Tibial artery (tissue), 4 donors: ENCODE measurements around the gene VGLL3.

Experiments
- DNase-seq, 2 donors: peaks; one replicate each; pipeline ENCODE4 v3.0.0-alpha.2; 2019
- H3K27ac ChIP-seq, 2 donors: fragments of 200-600 bp; sonication (generic) in 1 of 2; 1 replicate in 1 of 2; 2 replicates in 1 of 2; pipeline ENCODE4 v1.5.1; 2018 to 2019; ENCODE audit warnings: mild to moderate bottlenecking in 1 of 2
- H3K27me3 ChIP-seq, 2 donors: fragments of 200-600 bp; sonication (generic) in 1 of 2; one replicate each; pipeline versions ENCODE4 v1.5.1 to v1.6.0; 2016 to 2019
- H3K36me3 ChIP-seq, 3 donors: fragments of 200-600 bp; sonication (generic) in 2 of 3; one replicate each; pipeline ENCODE4 v1.5.1; 2016 to 2019; ENCODE audit warnings: mild to moderate bottlenecking in 2 of 3
- H3K4me1 ChIP-seq, 4 donors: fragments of 200-600 bp; sonication (generic) in 2 of 4; 1 replicate in 3 of 4; 2 replicates in 1 of 4; pipeline ENCODE4 v1.5.1; 2016 to 2019
- H3K4me3 ChIP-seq, 2 donors: fragments of 200-600 bp; sonication (generic) in 1 of 2; 1 replicate in 1 of 2; 2 replicates in 1 of 2; pipeline ENCODE4 v1.5.1; 2018 to 2019; ENCODE audit warnings: mild to moderate bottlenecking in 2 of 2
- H3K9me3 ChIP-seq, 3 donors: fragments of 200-600 bp; sonication (generic) in 1 of 3; one replicate each; pipeline ENCODE4 v1.5.1; 2016 to 2019
- intact Hi-C: fragments of 100-400 bp; cut with DNase I; formaldehyde crosslinking; loops from one replicate; pipeline ENCODE4 v1.15.0; 2023; ENCODE audit warnings: low total_unique reads
- TF ChIP-seq, protein P1 (sequence below), 2 experiments: fragments of 200-600 bp in 1 of 2; fragments of 450-650 bp in 1 of 2; IDR thresholded peaks; one replicate each; pipeline ENCODE4 v1.5.1; 2017 to 2019; ENCODE audit warnings: antibody characterized with exemption in 2 of 2, mild to moderate bottlenecking in 1 of 2, moderate library complexity in 1 of 2

The VGLL3 gene

GRCh38 chr3:86989006-86989405 lies 1.9 kb downstream of the VGLL3 start:
- peak overlapping the region; percentile 88 to 96 for H3K27ac ChIP-seq
- intact Hi-C loops: no loop called here
- H3K27me3 ChIP-seq: no peaks in the 10 kb centered on the region

GRCh38 chr3:86988235-86988634 lies 2.7 kb downstream of the VGLL3 start:
- peaks cover 0 to 61% (median 20%) of the 10 kb centered on the region in 4 donors for H3K4me1 ChIP-seq
- TF ChIP-seq, protein P1, sequence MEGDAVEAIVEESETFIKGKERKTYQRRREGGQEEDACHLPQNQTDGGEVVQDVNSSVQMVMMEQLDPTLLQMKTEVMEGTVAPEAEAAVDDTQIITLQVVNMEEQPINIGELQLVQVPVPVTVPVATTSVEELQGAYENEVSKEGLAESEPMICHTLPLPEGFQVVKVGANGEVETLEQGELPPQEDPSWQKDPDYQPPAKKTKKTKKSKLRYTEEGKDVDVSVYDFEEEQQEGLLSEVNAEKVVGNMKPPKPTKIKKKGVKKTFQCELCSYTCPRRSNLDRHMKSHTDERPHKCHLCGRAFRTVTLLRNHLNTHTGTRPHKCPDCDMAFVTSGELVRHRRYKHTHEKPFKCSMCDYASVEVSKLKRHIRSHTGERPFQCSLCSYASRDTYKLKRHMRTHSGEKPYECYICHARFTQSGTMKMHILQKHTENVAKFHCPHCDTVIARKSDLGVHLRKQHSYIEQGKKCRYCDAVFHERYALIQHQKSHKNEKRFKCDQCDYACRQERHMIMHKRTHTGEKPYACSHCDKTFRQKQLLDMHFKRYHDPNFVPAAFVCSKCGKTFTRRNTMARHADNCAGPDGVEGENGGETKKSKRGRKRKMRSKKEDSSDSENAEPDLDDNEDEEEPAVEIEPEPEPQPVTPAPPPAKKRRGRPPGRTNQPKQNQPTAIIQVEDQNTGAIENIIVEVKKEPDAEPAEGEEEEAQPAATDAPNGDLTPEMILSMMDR (IDR thresholded peaks at IDR 0.05): no peak
- DNase-seq: no peak
- H3K36me3 ChIP-seq: no peaks in the 10 kb centered on the region
- intact Hi-C loops: no loop called here
- H3K27ac ChIP-seq: peak overlapping the region; percentile 70 to 96
- no peaks in the 10 kb centered on the region for H3K9me3 ChIP-seq
- H3K27me3 ChIP-seq: no peaks in the 10 kb centered on the region
- peak overlapping the region; percentile 69 to 95 for H3K4me3 ChIP-seq

More at GRCh38 chr3:86989006-86989405, 1.9 kb downstream of the VGLL3 start:
- no peaks in the 10 kb centered on the region for H3K9me3 ChIP-seq
- no peak for DNase-seq
- peaks cover 0 to 54% (median 15%) of the 10 kb centered on the region in 4 donors for H3K4me1 ChIP-seq
- H3K36me3 ChIP-seq: no peaks in the 10 kb centered on the region
- H3K4me3 ChIP-seq: peak overlapping the region; percentile 69 to 95
- TF ChIP-seq, protein P1 (IDR thresholded peaks at IDR 0.05): no peak

DNA sequence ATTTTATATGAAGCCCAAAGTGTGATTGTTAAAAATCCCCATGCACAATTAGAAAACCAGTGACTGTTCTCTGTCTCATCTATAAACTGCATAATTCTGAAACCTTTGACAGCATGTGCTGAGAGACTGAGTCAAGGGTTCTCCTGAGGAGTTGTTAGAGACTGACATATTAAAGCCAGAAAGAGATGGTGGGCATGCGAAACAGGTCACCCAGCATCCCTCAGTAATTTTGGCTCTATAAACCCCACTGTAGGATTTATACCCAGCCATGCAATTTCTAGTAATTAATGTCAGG lies 3.6 kb downstream of the VGLL3 start:
- TF ChIP-seq, protein P1 (IDR thresholded peaks at IDR 0.05): no peak
- Histone ChIP-seq H3K27me3 (no peaks in the 10 kb centered on the region), H3K9me3 (no peaks in the 10 kb centered on the region), H3K36me3 (no peaks in the 10 kb centered on the region), H3K27ac (peak overlapping the region; percentile 70 to 96), H3K4me3 (peak overlapping the region; percentile 69 to 95), H3K4me1 (peaks cover 0 to 70% (median 21%) of the 10 kb centered on the region in 4 donors)
- no peak for DNase-seq
- intact Hi-C loops: no loop called here

DNA sequence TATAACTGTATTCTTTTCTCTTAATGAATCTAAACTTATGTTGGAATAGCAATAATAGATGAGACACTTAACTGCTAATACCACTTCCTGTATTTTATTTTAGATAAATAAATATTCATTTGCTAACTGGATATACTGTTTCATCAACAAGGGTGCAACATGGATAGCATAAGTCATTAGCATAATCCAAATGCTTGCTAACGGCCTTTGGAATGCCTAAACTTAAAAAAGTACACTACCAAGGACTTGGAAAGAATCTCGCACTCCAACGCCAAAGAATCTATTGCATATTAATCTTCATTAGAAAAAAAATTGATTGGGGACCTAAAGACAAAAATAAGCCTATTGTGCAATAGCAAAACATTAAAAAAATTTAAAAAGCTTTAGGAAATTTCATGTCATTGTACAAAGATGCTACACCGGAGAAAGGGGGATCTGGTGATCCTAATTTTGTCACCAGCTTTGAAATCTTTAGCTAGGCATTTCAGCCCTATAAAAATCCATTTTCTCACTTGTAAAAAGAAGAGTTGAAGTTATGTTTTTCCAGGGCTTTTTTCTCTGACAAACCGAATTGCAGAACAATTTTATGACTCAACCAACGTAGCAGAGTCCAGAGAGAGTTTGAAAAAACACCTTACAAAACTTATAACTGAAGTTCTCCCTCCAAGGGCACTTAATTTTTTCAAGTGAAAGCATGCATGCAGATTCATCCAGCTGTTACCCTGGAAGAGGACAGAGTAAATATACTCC lies 4.1 kb downstream of the VGLL3 start:
- Histone ChIP-seq H3K9me3 (no peaks in the 10 kb centered on the region), H3K4me1 (peaks cover 0 to 70% (median 21%) of the 10 kb centered on the region in 4 donors), H3K27me3 (no peaks in the 10 kb centered on the region), H3K36me3 (no peaks in the 10 kb centered on the region), H3K27ac (peak overlapping the region; percentile 70 to 96), H3K4me3 (peak overlapping the region; percentile 69 to 95)
- DNase-seq: no peak
- intact Hi-C loops: no loop called here
- TF ChIP-seq, protein P1 (IDR thresholded peaks at IDR 0.05): no peak

- no peaks in the 10 kb centered on the region for H3K9me3 ChIP-seq
- no peak overlapping the region for H3K4me3 ChIP-seq
- no peaks in the 10 kb centered on the region for H3K27me3 ChIP-seq
- intact Hi-C loops: loop anchor here (1.0 kb wide), 1 partner anchor 189 kb away; no protein-coding TSS in a partner anchor
- peak overlapping the region; percentile 70 to 96 for H3K27ac ChIP-seq
- H3K4me1 ChIP-seq: peaks cover 0 to 84% (median 18%) of the 10 kb centered on the region in 4 donors
- TF ChIP-seq, protein P1 (IDR thresholded peaks at IDR 0.05): no peak
- H3K36me3 ChIP-seq: no peaks in the 10 kb centered on the region
- DNase-seq: no peak
Measured at GRCh38 chr3:86985181-86985826, 5.6 kb downstream of the VGLL3 start.
